Umbilical cord (tissue), 2 donors: ENCODE data around the gene HOOK2. TPM values are rescaled to one million over a fixed set of nuclear protein-coding genes. Genes with fewer than 3 reads are reported as not detected.
A peak's percentile ranks its signal among the peaks of the same experiment; 100 is the strongest.

Source experiments
- DNase-seq: peaks from one replicate; pipeline ENCODE4 v3.0.0-alpha.2; 2015; ENCODE audit warnings: low spot score
- total RNA-seq: library from RNA; depleted of rRNA; stranded (reverse); fragments of >200 nt; gene quantifications from one replicate; pipeline ENCODE4 v1.2.3, GENCODE V29; 2014; ENCODE audit warnings: low replicate concordance; ENCODE audit not compliant: insufficient read depth

HOOK2 gene
- total RNA-seq, 1 donor from 2014 or later: 17.1 TPM

DNA sequence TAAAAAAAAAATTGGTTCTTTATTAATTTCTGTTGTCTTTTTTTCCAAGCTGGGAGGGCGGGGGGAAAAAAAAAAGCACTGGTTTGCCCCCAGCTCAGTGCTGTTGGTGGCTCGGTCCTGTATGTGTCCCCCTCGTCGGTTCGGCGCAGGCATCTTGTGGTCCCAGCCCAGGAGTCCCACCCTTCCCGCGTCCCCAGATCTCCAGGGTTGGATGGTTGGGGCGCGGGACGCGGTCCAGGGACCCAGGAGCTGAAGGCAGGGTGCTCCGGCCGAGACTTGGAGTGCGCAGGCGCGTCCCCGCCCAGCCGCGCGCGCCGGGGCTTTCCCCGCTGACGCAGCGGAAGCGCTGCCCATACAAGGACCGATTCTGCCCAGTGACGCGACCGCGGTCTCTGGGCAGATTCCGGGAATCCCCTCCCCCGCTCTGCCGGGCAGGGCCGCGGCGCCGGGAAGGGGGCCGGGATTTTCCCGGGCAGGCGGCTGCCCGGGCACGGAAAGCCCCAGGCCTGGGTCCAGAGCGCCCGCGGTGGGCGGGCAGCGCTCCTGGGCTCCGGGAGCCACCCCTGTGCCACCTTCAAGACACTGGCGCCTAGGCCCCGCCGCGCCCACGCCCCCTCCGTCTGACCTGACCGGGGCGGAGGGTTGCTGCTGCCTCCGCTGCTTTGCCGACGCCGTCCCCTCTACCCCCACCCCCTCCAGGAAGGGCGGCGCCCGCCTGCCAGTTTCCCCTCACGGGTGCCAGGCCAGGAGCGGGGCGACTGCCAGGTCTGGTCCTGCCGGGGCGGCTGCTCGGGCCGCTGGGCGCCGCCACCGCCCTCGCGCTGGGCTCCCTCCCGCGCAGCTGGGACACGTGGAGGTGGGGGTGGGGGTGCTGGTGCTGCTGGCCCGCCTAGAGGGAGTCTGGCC is 18.2 kb upstream of the HOOK2 start:
- DNase-seq: peak; percentile 96

DNA sequence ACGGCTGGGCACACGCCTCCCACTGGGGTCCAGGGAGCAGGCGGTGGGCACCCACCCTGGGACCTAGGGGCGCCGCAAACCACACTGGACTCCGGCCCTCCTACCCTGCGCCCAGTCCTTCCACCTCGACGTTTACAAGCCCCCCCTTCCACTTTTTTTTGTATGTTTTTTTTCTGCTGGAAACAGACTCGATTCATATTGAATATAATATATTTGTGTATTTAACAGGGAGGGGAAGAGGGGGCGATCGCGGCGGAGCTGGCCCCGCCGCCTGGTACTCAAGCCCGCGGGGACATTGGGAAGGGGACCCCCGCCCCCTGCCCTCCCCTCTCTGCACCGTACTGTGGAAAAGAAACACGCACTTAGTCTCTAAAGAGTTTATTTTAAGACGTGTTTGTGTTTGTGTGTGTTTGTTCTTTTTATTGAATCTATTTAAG is 17.5 kb upstream of the HOOK2 start:
- DNase-seq: no peak

DNA sequence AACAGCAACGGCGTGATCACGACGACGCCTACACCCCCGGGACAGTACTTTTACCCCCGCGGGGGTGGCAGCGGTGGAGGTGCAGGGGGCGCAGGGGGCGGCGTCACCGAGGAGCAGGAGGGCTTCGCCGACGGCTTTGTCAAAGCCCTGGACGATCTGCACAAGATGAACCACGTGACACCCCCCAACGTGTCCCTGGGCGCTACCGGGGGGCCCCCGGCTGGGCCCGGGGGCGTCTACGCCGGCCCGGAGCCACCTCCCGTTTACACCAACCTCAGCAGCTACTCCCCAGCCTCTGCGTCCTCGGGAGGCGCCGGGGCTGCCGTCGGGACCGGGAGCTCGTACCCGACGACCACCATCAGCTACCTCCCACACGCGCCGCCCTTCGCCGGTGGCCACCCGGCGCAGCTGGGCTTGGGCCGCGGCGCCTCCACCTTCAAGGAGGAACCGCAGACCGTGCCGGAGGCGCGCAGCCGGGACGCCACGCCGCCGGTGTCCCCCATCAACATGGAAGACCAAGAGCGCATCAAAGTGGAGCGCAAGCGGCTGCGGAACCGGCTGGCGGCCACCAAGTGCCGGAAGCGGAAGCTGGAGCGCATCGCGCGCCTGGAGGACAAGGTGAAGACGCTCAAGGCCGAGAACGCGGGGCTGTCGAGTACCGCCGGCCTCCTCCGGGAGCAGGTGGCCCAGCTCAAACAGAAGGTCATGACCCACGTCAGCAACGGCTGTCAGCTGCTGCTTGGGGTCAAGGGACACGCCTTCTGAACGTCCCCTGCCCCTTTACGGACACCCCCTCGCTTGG is 16.9 kb upstream of the HOOK2 start:
- DNase-seq: peak; percentile 65

DNA sequence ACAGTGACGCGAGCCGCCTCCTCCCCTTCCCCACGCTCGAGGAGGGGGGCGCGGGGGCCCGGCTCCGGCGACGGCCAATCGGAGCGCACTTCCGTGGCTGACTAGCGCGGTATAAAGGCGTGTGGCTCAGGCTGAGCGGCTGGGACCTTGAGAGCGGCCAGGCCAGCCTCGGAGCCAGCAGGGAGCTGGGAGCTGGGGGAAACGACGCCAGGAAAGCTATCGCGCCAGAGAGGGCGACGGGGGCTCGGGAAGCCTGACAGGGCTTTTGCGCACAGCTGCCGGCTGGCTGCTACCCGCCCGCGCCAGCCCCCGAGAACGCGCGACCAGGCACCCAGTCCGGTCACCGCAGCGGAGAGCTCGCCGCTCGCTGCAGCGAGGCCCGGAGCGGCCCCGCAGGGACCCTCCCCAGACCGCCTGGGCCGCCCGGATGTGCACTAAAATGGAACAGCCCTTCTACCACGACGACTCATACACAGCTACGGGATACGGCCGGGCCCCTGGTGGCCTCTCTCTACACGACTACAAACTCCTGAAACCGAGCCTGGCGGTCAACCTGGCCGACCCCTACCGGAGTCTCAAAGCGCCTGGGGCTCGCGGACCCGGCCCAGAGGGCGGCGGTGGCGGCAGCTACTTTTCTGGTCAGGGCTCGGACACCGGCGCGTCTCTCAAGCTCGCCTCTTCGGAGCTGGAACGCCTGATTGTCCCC is 16.1 kb upstream of the HOOK2 start, which contains the start of gene JUNB:
Gene JUNB (plus strand): TSS at position 142 of the 706 bp plus-strand sequence. CDS start 286 bp downstream, at position 428.
- peak; percentile 97 for DNase-seq

DNA sequence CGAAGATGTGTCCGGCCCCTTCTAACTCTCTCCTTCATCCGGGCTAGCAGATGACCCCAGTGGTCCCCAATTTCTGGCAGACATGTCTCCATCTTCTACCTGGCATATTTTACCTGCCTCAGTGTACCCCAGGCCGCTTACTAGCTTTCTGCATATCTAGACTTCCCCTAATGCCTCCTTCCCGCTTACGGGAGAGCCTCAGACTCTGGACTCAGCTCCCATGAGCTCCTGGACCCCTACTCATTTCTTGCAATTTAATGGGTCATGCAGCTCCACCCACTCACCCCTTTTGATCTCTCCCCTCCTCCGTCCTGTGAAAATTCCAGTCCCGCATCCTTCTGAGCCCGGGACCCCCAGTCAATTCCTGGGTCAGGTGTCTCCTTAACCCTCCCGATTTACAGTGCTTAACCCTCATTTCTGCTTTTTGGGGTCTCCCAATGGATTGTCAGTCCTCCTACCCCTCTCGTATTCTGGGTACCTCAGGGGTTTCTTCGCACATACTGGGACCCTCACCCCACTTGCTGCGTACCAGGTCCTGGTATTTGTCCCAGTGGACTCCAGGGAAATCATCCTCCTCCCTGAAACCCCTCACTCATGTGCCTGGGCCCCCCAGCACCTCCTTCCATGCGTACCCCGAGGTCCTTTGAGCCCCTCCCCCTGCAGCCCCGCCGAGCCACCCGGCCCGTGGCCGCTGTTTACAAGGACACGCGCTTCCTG is 15.4 kb upstream of the HOOK2 start:
- DNase-seq: no peak

DNA sequence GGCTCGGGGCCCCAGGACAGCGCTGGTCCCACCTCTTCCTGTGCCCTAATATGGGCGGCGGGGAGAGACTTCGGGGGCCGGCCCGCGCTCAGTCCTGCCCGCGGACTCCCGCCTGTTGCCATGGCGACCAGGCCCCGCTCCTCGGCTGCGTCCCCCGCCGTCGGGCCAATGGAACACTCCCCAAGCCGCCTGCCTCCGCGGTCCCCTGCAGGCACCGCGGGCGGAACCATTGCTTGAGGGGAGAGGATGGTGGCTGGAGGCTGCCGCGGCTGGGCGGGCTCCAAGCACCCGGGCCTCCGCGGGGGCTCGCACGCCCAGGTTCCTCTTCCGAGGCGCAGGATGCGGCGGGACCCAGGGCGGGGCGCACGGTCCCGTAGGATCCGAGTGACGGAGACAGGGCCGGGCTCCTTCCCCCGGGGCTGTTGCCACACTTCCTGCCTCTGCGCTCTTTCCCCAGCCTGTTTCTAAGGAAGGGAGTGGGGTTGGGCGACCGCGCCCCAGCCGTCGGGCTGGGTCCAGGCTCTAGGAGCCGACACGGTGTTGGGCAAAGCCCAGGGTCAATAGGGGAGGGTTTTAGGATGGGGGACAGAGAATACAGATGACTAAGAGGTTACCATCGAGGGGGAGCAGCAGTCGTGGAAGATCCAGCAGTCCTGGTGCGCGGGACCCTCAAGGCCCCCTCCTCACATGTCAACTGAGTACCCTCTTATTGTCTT is 14.7 kb upstream of the HOOK2 start:
- peak; percentile 99 for DNase-seq

DNA sequence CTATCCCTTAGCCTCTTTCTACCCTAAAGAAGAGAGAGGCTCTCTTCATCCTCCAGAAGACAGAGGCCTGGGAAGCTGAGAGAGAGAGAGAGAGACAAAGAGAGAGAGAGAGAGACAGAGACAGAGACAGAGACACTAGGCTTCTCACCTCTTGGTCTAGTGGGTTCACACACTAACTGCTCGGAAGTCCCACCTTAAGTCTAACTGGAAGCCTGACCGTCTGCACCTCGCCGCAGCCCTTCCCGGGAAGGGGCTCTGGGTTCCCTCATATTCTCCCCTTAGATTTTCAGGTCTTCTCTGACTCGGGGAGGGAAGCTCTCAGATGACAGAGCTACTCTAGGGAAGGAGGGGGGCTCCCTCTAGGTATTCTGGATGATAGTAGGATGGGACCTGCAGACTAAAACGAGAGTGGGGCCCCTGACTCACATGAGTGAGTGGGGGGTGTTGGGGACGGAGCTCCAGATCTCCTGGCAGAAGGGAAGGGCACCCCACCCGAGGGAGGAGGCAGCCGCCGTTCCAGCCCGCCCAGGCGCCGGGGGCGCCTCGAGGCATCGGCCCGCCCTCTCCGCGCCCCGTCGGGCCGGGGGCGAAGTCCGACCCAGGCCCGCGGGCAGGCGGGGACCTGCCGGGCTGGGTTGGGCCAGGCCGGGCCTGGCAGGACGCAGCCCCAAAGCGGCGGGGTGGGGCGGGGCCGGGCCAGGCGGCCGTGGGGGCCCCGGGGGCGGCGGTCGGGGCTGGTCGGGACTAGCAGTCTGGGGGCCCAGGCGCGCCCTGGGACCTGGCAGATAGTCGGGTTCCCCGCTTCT is 13.9 kb upstream of the HOOK2 start:
- DNase-seq: peak; percentile 92

DNA sequence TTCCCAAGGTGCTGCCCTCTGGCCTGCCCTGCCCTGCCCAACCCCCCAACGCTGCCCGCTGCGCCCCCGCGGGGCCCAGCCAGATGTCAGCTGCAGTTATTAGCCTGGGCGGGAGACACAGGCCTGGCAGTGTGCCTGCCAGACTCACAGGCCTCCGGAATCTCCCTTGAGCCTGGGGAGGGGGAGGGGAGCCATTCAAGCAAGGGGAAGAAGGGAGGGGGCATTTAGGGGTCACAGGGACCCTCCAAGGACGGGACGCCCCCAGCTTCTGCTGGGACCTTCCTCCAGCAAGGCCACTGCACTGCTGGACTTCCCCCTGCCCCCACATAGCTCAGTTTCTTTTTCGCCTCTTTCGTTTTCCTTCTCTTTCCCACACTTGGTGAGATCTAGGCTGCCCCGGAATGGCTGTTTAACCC is 13.3 kb upstream of the HOOK2 start:
- peak; percentile 97 for DNase-seq

DNA sequence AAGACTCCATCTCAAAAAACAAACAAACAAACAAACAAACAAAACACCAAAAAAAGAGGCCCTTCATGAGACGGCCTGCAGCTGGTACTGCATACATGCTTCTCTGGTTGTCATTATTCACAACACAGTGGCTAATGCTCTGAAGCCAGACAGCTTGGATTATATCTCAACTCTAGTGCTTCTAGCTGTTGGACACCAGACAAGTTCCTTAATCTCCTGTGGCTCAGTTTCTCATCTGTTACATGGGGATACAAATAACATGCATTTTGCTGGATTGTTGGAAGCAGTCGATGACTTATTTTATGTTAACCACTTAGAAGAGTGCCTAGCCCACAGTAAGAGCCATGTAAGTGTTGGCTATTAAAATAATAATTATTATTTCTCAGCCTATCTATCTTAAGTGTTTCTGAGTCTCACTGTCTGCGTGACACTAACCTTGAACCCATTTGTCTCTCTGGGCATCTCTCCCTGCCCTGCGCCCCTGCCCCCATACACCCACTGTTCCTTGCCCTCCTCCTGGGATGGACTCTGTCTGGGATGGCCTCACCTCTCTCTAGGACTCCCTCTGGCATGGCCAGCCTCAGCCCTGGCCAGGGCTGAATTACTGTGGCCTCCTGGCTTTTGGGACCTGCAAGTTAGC is 12.8 kb upstream of the HOOK2 start:
- DNase-seq: peak; percentile 96

DNA sequence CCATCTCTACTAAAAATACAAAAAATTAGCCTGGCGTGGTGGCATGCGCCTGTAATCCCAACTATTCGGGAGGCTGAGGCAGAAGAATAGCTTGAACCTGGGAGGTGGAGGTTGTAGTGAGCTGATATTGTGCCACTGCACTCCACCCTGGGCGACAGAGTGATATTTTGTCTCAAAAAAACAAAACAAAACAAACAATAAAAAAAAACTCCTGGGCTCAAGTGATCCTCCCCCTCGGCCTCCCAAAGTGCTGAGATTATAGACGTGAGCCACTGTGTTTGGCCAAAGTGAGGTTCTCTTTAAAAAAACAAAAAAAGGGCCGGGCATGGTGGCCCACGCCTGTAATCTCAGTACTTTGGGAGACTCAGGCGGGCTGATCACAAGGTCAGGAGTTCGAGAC is 12.1 kb upstream of the HOOK2 start:
- DNase-seq: no peak

DNA sequence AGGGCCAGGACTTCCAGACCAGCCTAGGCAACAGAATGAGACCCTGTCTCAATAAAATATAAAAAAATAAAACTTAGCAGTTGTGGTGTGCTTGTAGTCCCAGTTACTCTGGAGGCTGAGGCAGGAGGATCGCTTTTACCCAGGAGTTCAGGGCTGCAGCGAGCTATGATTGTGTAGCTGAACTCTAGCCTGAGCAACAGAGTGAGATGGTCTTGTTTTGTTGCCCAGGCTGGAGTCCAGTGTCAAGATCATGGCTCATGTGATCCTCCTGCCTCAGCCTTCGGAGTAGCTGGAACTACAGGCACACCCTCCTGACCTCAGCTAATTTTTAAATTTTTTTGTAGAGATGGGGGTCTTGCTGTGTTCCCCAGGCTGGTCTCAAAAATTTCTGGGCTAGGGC is 11.6 kb upstream of the HOOK2 start:
- peak; percentile 23 for DNase-seq

DNA sequence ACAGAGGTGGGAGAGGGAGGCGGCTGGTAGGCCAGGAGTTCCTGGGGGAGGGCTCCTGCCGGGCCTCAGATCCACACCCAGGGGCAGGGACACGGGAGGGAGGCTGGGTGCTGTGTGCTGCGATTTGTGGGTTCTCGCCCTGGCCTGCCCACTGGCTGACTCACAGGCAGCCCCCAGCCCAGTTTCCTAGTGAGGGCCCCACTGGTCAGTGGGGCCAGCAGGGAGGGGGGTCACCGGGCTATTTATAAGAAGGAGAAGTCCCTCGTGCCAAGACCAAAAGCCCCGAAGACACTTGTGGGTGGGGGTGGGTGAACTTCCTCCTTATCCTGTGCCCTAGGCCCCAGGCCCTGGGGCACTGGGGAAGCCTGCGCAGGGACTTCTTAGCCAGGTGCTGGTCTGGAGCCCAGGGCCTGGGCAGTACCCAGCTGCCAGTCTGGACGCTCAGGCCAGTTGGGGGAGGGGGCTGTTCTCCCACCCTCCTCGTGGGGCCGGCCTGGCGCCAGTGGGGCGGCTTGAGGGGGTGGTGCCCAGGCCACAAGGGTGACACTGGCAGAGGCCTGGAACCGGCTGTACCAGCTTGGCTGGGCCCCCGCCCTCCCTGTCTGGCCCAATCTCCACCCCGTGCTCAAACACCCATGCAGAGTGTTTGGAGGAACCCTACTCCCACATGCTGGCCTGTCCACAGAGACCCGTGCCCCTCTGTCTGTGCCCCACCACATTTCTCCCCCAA is 11.0 kb upstream of the HOOK2 start:
- DNase-seq: peak; percentile 79

DNA sequence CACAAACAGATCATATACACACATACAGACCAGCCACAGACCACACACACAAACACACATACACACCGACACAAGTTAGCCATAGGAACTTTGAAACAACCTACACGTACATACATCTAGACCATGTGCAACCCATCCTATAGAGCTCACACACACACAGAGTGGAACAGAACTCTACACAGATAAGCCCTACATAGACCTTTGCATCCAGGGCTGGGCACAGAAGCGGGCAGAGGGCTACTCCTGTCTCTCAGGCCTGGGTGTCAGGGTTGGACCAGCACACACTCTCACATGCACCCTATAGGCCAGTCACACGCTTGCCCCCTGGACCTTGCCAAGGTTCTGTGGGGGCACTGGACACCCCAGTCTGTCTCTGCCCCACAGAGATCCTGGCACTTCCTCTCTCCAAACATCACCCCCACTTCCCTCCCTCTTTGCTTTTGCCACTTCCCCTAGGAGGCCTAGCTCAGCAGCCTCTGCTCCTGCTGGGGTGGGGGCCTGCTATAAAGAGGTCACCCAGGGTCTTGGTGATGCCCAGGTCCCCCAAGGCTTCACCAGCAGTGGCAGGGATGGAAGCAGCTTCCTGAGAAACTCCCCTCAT is 10.2 kb upstream of the HOOK2 start:
- DNase-seq: peak; percentile 51

DNA sequence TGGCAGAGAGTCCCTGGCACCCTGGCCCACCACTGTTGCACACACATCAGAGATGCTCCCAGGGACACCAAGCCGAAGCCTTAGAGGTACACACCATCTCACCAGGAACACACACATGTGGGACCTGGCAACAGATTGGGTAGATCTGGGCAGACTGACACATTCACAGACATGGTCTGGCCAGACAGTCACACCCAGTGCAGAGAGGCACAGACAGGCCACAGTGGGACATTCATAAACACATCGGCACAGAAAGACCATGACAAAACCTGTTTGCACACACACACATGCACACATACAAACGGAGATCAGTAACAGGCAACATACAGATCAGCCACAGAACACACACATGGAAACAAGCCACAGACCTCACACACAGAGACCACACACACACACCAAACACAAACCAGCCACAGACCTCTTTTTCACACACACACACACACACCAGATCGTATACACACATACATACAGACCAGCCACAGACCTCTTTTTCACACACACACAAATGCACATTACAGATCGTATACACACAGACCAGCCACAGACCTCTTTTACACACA is 9.6 kb upstream of the HOOK2 start:
- peak; percentile 49 for DNase-seq

DNA sequence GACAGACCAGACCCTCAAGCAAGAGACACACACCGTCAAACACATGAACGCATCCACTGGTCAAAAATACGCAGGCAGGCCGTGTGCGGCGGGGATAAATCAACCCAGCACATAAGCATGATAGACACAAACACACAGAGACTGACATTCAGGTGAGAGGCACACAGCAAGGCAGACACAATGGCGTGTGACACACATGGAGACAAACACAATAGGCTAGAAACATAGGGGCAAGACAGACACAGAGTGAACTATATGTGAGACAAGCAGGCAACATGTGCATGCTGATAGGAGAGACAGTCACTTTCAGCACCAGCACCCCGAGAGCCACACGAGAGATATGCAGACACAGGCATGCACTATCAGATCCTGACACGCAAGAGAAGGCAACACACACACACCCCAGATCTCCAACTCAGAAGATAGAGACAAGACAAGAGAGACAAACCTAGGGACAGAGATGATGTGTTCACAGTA is 9.1 kb upstream of the HOOK2 start:
- DNase-seq: peak; percentile 45

DNA sequence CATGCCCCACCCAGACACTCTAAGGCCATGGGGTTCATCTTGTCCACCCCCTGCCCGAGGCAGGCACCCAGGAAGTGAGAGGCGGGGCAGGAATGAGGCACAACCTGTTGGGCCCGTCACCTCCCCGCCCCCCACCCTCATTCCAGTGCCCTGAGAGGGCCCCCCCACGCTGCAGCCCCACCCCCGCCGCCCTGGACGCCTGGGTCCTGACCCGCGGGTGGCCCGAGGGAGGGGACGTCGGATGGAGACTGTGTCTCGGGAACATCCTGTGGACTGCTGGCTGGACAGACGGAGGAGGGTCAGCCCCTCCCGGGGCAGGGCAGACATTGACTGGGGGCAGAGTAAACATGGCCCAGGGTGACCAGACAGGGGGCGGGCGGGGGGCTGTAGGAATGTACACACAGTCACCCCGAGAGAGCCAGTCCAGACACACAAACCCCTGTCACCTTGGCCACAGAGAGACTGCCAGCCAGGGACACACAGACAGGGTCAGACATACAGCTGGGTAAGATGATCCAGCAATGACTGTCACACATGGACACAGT is 8.6 kb upstream of the HOOK2 start:
- DNase-seq: peak; percentile 39

DNA sequence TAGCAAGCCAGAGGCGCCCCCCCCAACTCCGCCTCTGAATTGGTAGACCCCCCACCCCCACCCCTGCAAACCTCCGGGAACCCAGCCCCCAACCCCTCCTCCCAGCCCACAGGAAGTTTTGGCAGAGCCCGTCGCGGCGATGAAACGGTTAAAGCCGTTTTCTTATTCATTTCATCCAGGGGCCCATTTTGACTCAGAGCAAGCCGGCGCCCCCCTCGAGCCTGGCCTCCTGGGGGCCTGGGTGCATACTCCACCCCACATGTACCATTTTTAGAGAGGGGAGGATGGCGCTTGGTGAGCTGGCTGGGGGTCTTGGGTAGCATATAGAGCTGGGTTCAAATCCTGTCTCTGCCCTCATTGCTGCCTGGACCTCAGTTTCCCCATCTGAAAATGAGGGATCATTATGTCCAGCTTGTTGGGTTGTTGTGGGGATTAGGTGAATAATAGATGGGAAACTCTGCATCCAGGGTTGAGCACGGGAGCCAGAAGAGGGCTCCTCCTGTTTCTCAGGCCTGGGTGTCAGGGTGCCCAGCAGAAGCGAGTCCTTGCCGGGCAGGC is 8.0 kb upstream of the HOOK2 start:
- peak; percentile 61 for DNase-seq
